Transverse colon (tissue), 4 donors: ENCODE data around the gene EMX2. TPM values are rescaled to one million over a fixed set of nuclear protein-coding genes. Genes with fewer than 3 reads are reported as not detected.

Experiments
- DNase-seq: peaks from one replicate; pipeline ENCODE4 v3.0.0-alpha.2; 2019
- H3K27ac ChIP-seq, 4 donors: fragments of 200-600 bp; sonication (generic); 2 replicates each; pipeline ENCODE4 v1.5.1; 2016 to 2018; ENCODE audit warnings: inconsistent platforms in 4 of 4
- H3K27me3 ChIP-seq: fragments of 200-600 bp; sonication (generic); 2 replicates; pipeline ENCODE4 v1.5.1; 2017; ENCODE audit warnings: inconsistent platforms
- H3K36me3 ChIP-seq, 4 donors: fragments of 200-600 bp; sonication (generic); 2 replicates each; pipeline ENCODE4 v1.5.1; 2017 to 2019; ENCODE audit warnings: inconsistent platforms in 4 of 4
- H3K4me1 ChIP-seq, 4 donors: fragments of 200-600 bp; sonication (generic); 2 replicates each; pipeline ENCODE4 v1.5.1; 2017 to 2020; ENCODE audit warnings: inconsistent platforms in 4 of 4
- H3K4me3 ChIP-seq, 4 donors: fragments of 200-600 bp; sonication (generic); 1 replicate in 1 of 4; 2 replicates in 3 of 4; pipeline versions ENCODE4 v1.5.1 to v1.6.1; 2017 to 2019; ENCODE audit warnings: inconsistent platforms in 4 of 4
- H3K9me3 ChIP-seq, 2 donors: fragments of 200-600 bp; sonication (generic); 2 replicates each; pipeline ENCODE4 v1.5.1; 2017 to 2019; ENCODE audit warnings: inconsistent platforms in 2 of 2
- CTCF ChIP-seq, 5 experiments: fragments of 200-600 bp in 3 of 5; fragments of 450-650 bp in 2 of 5; sonication (generic) in 3 of 5; IDR thresholded peaks; 1 replicate in 2 of 5; 2 replicates in 3 of 5; pipeline ENCODE4 v1.5.1; 2016 to 2017; ENCODE audit warnings: antibody characterized with exemption in 5 of 5, inconsistent platforms in 3 of 5, mild to moderate bottlenecking in 2 of 5, moderate library complexity in 1 of 5
- EP300 ChIP-seq: sonication (generic); formaldehyde crosslinking; IDR thresholded peaks from one replicate; pipeline ENCODE4 v1.6.1; 2017; ENCODE audit warnings: antibody characterized with exemption, low read depth
- POLR2A ChIP-seq: fragments of 450-650 bp; IDR thresholded peaks from one replicate; pipeline ENCODE4 v1.6.1; 2016; ENCODE audit warnings: antibody characterized with exemption, mild to moderate bottlenecking, moderate library complexity
- POLR2AphosphoS5 ChIP-seq, 3 donors: sonication (generic); formaldehyde crosslinking; IDR thresholded peaks; one replicate each; pipeline ENCODE4 v1.6.1; 2016; ENCODE audit warnings: antibody characterized with exemption in 3 of 3
- WGBS, 2 donors: methylation state at CpG; one replicate each; pipeline ENCODE4 v1.1.5; 2018; ENCODE audit warnings: low coverage in 1 of 2; 5-methylcytosine and 5-hydroxymethylcytosine counted together
- in situ Hi-C, 4 donors: fragments of 200-750 bp; cut with MboI; loops; one replicate each; pipeline versions ENCODE4 v1.15.0 to v1.15.1; 2017; ENCODE audit warnings: low sequenced_read_pairs in 3 of 4, low pct_ligation_motif_present in 1 of 4, low pct_unique_long_range_greater_than_20kb in 1 of 4
- intact Hi-C: fragments of 100-400 bp; cut with DNase I; formaldehyde crosslinking; loops from one replicate; pipeline ENCODE4 v1.15.1; 2023; ENCODE audit warnings: low total_unique reads
- total RNA-seq, 4 donors: library from RNA; depleted of rRNA; stranded (reverse); fragments of >200 nt; gene quantifications; one replicate each; pipeline ENCODE4 v1.1.0, GENCODE V29; 2016

Gene EMX2
- total RNA-seq, 4 donors from 2014 or later, result 0.95 TPM; not detected in 3

DNA sequence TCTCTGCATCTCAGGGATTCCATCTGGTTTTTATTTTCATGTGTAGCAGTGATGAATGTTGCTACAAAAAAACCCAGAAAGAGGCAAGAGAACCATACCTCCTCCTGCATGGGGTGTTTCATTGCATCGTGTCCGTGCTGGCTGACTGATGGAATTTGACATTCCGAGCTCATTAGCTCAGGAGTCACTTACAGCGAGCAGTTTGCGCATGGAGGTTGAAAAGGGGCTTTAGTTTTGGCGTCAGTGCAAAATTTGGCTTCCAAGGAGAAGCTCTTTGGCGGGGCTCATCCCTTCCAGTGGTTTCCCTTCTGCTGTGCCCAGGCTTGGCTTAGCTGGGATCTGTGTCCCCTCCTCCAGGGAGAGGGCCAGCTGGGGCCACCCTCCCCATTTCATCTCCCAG is 25.8 kb downstream of the EMX2 start:
- in situ Hi-C loops, result no loop called here
- H3K4me3 ChIP-seq, result no peak overlapping the region
- H3K27ac ChIP-seq, result no peak overlapping the region
- H3K27me3 ChIP-seq, result peaks cover 27% of the 10 kb centered on the region
- 80 to 83% methylated on average over 2 to 7 of the region's 7 CpGs for whole genome bisulfite sequencing, 2 donors
- TF ChIP-seq POLR2AphosphoS5 (IDR thresholded peaks at IDR 0.05) (no peak), POLR2A (no peak), EP300 (no peak), CTCF (IDR thresholded peaks at IDR 0.05) (no peak)
- intact Hi-C loops, result no loop called here
- H3K4me1 ChIP-seq, result no peaks in the 10 kb centered on the region
- H3K36me3 ChIP-seq, result no peaks in the 10 kb centered on the region
- no peak for DNase-seq
- H3K9me3 ChIP-seq, result no peaks in the 10 kb centered on the region

GRCh38 chr10:117569610-117570390 is 27.3 kb downstream of the EMX2 start:
- in situ Hi-C loops (no loop called here), intact Hi-C loops (no loop called here)
- 52 to 67% methylated on average over 4 to 9 of the region's 9 CpGs for whole genome bisulfite sequencing, 2 donors
- Histone ChIP-seq H3K4me3 (no peak overlapping the region), H3K4me1 (no peaks in the 10 kb centered on the region), H3K27me3 (peaks cover 32% of the 10 kb centered on the region), H3K36me3 (no peaks in the 10 kb centered on the region), H3K27ac (no peak overlapping the region), H3K9me3 (no peaks in the 10 kb centered on the region)
- no peak for DNase-seq
- TF ChIP-seq EP300, result no peak
- TF ChIP-seq CTCF (IDR thresholded peaks at IDR 0.05), result no peak
- TF ChIP-seq POLR2A, result no peak
- TF ChIP-seq POLR2AphosphoS5 (IDR thresholded peaks at IDR 0.05), result no peak

GRCh38 chr10:117570880-117571279 is 28.3 kb downstream of the EMX2 start:
- 58% methylated on average over 5 of the region's 5 CpGs; no CpG with 5 or more reads in 1 of the 2 donors for WGBS, 2 donors
- TF ChIP-seq POLR2A, result no peak
- no peak for TF ChIP-seq POLR2AphosphoS5 (IDR thresholded peaks at IDR 0.05)
- no peak for TF ChIP-seq EP300
- no peak for TF ChIP-seq CTCF (IDR thresholded peaks at IDR 0.05)
- H3K4me3 ChIP-seq, result no peak overlapping the region
- no peaks in the 10 kb centered on the region for H3K4me1 ChIP-seq
- intact Hi-C loops (no loop called here), in situ Hi-C loops (no loop called here)
- H3K27ac ChIP-seq, result no peak overlapping the region
- no peak for DNase-seq
- no peaks in the 10 kb centered on the region for H3K9me3 ChIP-seq
- H3K36me3 ChIP-seq, result no peaks in the 10 kb centered on the region
- H3K27me3 ChIP-seq, result peaks cover 41% of the 10 kb centered on the region

GRCh38 chr10:117574498-117575146 is 32.1 kb downstream of the EMX2 start:
- Histone ChIP-seq H3K27ac (no peak overlapping the region), H3K27me3 (peaks cover 26% of the 10 kb centered on the region), H3K9me3 (no peaks in the 10 kb centered on the region), H3K4me3 (no peak overlapping the region), H3K36me3 (no peaks in the 10 kb centered on the region), H3K4me1 (no peaks in the 10 kb centered on the region)
- in situ Hi-C loops, result no loop called here
- 33 to 46% methylated on average over 1 to 11 of the region's 11 CpGs for WGBS, 2 donors
- TF ChIP-seq POLR2AphosphoS5 (IDR thresholded peaks at IDR 0.05) (no peak), EP300 (no peak), POLR2A (no peak), CTCF (IDR thresholded peaks at IDR 0.05) (no peak)
- DNase-seq, result no peak
- intact Hi-C loops, result no loop called here
